GM19043 (cell line): Measurements from ENCODE around the gene VANGL2.
"Not testable (repeated sequence)": the region's sequence is repeated elsewhere in the genome, so short reads cannot be mapped to it uniquely, and the experiment has no call there.

ENCODE experiments used
- ATAC-seq: cut with Tn5 transposase; IDR thresholded peaks from one replicate; pipeline ENCODE4 v1.9.1; 2021; ENCODE audit warnings: low read depth; ENCODE audit not compliant: unreplicated experiment

The VANGL2 gene

DNA sequence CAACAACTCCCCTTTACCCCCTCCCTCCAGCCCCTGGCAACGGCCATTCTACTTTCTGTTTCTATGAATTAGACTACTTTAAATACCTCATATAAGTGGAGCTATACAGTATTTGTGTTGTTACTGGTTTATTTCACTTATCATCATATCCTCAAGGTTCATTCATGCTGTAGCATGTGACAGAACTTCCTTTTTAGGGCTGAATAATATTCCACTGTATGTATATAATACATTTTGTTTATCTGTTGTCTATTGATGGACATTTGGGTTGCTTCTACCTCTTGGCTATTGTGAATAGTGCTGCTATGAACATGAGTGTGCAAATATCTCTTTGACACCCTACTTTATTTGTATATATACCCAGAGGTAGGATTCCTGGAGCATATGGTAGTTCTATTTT is 31.3 kb upstream of the VANGL2 start:
- ATAC-seq, result no peak

DNA sequence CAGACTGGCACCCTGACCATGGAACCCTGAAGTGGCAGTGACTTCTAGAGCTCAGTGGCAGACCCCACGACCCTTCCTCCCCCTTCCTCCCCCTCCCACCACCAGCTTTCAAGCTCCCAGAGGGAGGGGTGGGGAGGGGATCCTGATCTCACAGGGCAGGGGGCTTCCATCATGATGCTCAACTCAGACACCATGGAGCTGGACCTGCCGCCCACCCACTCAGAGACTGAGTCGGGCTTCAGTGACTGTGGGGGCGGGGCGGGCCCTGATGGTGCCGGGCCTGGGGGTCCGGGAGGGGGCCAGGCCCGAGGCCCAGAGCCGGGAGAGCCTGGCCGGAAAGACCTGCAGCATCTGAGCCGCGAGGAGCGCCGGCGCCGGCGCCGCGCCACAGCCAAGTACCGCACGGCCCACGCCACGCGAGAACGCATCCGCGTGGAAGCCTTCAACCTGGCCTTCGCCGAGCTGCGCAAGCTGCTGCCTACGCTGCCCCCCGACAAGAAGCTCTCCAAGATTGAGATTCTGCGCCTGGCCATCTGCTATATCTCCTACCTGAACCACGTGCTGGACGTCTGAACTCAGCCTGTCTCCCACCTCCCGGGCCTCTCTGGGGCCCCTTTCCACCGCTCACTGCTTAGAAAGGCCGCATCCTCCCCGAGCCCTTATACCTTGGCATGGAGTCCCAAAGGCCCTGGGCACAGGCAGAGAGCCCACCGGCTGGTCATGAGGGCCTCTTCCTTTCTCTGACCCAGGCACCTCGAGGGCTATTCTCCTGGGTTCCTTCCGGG is 29.6 kb upstream of the VANGL2 start:
- no peak for ATAC-seq

GRCh38 chr1:160371346-160371631 is 29.1 kb upstream of the VANGL2 start:
- no peak for ATAC-seq

GRCh38 chr1:160371756-160372155 is 28.6 kb upstream of the VANGL2 start:
- ATAC-seq, result no peak

- no peak for ATAC-seq
These were observed 26.7 kb upstream of the VANGL2 start for GRCh38 chr1:160373696-160374095.

DNA sequence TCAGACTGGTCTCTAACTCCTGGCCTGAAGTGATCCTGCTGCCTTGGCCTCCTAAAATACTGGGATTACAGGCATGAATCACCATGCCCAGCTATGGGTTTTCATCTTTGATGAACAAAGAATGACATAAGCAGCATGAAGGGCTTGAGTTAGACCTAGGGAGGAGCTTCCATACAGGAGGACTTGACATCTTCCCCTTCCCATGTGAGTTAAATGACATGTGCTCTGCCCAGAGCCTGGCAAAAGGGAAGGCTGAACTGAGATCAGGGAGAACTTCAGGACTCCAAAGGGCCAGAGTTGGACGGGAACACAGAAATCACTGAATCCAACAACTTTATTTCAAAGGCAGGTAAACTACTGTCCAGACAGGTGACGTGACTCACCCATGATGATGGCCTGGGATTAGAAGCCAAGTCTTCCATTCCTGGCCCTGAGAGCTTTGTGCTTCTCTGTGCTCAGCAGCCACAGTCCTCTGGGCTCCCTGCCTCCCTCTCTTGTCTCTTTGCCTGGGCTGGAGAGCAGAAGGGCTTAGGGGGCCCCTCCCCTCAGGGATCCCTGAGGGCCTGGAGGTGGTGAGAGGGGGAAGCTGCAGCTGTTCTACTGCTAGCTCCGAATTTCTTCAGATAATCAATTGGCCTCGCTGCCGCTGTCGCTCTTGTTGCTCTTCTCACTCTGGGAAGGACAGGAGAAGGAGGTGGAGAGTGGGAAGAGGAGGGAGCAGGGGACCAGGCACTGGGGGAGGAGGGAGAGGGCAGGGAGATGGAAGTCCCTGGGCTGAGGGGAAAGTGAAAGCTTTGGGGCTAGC is 25.9 kb upstream of the VANGL2 start:
- no peak for ATAC-seq

DNA sequence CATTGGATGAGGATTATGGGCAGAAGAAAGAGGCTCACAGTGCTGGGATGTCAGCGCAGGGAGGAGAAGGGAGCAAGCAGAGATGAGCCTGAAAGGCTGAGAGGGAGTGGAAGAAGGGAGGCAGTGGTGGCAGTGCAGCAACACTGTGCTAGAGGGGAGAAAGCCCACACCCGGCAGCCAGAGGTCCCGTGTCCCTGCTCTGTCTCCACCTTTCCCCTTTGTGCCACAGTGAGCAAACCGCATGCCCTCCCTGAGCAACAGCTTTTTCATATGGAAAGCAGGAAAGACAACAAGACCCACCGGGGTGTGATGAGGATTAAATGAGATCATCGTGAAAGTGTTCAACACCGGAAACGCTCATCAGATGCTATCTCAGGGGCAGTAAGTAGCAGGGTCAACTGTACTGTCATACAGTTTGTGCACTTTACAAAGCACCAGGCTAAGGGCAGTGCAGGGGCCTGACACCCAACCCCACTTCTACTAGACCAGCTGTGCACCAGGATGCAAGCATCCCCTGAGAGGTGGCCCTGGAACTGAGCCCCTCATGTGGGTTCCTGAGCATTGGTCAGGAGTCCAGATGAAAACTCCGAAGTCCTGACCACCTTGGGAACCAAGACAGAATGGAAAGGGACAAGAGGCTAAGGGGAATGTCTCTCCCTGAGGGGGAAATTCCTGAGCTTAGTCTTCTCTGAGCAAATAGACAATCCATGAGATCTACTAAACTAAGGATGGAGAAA is 24.4 kb upstream of the VANGL2 start:
- no peak for ATAC-seq

GRCh38 chr1:160376525-160377131 is 23.7 kb upstream of the VANGL2 start:
- peak; percentile 62 for ATAC-seq

GRCh38 chr1:160377585-160378206 is 22.7 kb upstream of the VANGL2 start:
- no peak for ATAC-seq

DNA sequence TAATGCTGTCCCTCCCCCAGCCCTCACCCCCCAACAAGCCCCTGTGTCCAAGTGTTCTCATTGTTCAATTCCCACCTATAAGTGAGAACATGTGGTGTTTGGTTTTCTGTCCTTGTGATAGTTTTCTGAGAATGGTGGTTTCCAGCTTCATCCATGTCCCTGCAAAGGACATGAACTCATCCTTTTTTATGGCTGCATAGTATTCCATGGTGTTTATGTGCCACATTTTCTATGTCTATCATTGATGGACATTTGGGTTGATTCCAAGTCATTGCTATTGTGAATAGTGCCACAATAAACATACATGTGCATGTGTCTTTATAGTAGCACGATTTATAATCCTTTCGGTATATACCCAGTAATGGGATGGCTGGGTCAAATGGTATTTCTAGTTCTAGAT is 15.6 kb upstream of the VANGL2 start:
- ATAC-seq, result not testable (repeated sequence)

GRCh38 chr1:160388406-160388805 is 12.0 kb upstream of the VANGL2 start:
- not testable (repeated sequence) for ATAC-seq

- no peak for ATAC-seq
These were observed 5.7 kb upstream of the VANGL2 start for GRCh38 chr1:160394673-160395072.

DNA sequence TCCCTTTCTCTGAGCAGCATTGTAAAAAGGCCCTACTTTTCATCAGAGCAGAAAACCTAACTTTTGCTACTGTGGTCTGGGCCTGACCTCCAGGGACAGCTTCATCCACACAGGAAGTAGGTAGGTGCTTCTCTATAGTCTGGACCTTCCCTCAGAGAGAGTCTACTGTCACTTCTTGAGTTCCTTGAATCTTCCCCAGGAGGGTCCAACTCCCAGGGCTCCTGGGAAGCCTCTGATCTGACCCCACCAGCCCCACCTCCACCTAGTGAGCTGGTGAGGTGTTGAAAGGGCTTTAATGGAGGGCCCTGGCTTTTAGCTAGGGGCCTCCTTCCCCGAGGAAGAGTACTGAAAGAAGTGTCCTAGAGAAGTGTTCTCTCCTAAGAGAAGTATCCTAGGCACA is 2.7 kb upstream of the VANGL2 start:
- ATAC-seq, result no peak

DNA sequence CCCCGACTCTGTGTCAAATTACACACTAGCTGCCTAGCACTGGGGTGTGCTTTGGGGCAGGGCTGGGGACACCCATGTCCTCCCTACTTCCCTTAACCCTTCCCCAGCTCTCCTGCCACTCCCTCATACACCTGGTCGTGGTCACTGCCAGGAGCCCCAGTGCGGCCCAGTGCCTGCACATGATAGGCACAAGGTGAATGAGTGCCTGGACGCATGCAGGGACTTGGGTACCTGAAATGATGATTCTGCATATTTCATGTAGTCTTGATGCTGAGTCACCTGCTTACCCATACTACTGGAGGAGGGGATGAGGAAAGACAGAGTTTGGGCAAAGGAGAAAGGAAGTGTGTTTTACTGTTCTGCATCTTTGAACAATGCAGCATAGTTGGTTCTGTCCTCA is 1.5 kb upstream of the VANGL2 start:
- ATAC-seq, result no peak

DNA sequence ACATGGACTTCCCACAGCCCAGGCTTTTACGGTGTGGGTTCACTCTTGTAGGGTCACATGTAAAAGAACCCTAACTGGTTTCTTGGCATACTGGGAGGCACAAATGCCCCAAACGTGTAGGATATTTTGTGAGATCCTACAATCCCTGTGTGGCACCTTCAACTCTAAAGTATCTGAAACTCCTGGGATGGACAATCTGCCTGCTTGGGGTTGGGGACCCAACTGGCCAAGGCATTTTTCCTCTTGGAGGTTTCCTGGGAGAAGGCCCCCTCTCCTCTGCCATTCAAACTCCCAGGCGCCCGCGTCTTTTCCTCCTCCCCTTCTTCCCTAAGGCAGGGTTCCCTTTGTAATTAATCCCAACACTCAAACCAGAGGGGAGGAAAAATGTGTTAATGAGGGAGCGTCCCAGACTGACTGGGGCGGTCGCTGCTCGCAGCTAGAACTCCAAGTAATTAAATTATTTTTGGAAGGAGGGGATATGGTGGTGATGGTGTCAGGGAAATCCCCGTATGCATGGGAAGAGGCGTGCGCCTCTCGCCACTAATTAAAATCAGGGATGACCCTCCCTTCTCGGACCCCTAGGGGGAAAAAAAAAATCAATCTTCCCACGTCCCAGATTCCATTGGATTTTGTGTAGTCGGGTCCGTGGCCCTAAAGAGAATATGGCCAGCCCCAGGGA is 681 bp upstream of the VANGL2 start:
- no peak for ATAC-seq

- ATAC-seq, result no peak
These were observed 502 bp downstream of the VANGL2 start for GRCh38 chr1:160400646-160401486.

GRCh38 chr1:160401487-160401805 is 1.1 kb downstream of the VANGL2 start:
- no peak for ATAC-seq

DNA sequence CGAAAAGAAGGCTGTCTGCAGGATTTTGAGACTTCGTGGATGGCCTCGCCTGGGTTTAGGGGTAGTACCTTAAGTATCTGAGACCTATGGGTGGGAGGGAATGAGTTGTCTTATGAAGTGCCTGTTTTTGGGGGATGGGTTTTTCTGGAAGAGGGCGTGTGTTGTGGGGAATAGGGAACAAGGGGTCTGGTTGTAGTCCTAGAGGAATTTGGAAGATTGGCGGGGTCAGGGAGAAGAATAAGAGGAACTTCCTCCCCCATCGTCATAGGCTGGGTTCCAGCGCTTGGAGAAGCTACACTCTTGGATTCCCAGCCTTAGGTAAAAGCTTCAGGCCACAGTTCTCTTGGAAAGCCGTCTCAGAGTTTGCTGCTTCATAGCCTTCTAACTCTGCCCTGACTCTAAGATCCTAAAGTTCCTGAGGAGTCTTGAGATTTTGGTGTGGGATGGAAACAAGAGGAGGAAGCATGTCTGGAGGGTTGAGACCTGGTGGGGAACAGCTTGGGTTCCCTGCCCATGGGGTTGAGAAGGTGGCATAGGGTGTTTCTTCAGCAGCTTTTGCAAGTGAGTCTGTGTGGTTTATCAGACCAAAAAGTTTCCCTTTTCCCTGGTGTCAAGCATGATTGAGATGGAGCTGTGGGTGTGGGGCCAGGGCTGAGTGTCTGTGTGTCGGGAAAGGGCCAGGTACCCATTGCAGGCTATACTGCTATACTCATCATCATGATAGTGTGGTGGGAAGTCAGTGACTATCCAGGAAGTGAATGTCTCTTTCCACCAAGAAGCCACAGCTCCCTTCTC is 1.8 kb downstream of the VANGL2 start:
- no peak for ATAC-seq

GRCh38 chr1:160403244-160403643 is 2.9 kb downstream of the VANGL2 start:
- ATAC-seq, result no peak
